Putamen (tissue), 1 donor: ENCODE results near the gene CEP57.
A peak's percentile ranks its signal among the peaks of the same experiment; 100 is the strongest.

Source experiments
- DNase-seq: peaks from one replicate; pipeline ENCODE4 v3.0.0-alpha.2; 2016; ENCODE audit warnings: low spot score

The CEP57 gene

DNA sequence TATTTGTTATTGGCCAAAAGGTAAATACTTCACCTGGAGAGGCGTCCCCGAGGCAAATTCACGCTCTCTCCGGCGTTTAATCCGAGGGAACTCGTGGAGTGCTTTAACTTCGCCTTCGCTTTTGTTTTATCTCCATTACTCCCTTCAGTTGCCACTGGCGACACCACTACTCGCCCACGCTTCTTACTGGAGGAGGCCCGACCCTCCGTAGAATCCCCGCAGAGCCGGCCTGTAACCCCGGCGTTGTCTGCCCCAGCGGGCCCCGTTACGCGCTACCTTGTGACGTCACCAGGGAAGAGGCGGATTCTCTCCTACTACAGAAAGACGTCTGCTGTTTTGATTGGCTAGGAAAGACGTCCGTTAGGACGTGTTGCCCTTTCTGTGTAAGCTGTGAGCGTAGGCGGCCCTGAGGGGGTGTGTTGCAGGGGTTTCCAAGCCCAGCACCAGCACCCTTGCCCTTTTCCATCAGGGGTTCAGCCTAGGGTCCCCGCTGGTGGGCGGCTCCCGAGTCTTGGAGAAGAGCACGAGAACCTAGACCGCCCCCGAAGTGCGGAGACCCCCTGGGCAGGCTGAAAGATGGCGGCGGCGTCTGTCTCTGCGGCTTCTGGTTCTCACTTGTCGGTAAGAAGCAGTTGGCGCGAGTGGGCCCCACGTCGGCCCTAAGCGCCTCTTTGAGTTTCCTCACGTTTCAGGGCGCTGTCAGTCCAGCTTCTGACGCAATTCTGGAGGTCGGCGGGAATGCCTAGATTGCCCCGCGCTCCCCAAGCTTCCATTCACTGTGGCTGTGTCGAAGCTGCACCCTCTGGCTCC lies at the start of gene CEP57:
TSS of gene CEP57 (plus strand) at position 376 of the 810 bp plus-strand sequence. CDS start at position 577, 201 bp downstream.
- peak; percentile 98 for DNase-seq

DNA sequence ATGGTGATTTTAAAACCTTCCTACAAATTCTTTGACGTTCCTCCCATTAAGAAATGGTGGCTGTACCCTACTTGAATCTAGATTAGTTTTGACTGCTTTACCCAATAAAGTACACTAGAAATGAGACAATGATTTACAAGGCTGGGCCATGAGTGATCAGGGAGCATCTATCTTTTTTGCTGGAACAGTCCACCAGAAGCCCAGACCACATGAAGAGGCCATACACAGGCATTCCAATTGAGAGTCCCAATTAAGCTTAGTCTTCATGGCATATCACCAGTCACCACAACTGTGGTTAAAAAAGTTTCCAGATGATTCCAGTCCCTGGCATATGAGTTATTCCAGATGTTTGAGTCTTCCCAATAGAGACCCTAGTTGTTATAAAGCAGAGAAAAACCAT lies 40.2 kb upstream of the CEP57 start:
- no peak for DNase-seq

DNA sequence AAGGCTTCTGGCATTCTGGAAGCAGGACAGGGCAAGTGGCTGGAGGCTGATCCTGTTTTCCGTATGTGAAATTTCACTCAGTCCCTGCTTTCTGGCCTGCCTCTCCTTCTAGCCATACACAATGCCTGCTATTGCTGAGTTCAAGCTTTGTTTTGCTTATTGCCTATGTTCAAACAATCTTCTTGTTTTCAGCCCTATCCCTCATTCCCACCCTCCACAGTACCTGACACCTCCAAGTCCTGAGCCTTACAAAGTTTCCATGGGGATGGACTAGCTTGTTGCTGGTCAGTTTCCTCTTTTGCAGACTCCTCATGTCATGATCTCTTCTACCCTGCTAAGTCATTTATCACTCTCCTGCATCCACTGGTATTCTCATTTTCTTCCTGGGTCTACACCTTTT lies 38.8 kb upstream of the CEP57 start:
- DNase-seq = no peak

DNA sequence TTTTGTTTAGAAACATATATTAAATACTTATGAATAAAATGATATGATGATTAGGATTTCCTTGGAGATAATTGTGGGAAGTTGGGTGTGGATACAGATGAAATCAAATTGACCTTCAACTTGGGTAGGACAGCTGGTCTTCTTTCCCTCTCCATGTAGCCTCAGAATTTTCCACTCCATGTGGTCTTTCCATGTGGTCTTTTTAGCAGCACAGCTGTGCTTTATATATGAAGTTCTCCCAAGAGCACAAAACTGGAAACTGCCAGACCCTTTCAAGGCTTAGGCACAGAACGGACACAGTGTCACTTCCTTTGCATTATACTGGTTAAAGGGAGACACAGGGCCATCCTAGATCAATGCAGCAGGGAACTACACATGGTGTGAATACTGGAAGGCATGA lies 29.4 kb upstream of the CEP57 start:
- DNase-seq = no peak

DNA sequence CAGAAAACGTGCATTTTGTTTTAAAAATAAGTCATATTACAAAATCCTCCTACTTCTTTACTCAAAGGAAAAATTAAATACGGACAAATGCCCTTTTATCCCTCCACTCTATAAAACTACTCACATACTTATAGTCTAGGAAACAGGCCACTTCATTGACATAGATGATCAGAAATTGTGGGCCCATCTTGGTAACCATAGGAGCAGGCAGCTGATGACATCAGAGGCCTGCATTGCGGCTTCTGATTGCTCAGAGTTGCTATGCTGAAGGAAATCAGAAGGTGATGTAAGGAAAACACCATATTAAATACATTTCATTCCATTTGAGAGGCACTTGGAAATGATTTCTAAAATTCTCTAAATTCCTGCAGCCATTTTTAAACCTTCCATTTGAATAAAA lies 27.8 kb upstream of the CEP57 start:
- no peak for DNase-seq

DNA sequence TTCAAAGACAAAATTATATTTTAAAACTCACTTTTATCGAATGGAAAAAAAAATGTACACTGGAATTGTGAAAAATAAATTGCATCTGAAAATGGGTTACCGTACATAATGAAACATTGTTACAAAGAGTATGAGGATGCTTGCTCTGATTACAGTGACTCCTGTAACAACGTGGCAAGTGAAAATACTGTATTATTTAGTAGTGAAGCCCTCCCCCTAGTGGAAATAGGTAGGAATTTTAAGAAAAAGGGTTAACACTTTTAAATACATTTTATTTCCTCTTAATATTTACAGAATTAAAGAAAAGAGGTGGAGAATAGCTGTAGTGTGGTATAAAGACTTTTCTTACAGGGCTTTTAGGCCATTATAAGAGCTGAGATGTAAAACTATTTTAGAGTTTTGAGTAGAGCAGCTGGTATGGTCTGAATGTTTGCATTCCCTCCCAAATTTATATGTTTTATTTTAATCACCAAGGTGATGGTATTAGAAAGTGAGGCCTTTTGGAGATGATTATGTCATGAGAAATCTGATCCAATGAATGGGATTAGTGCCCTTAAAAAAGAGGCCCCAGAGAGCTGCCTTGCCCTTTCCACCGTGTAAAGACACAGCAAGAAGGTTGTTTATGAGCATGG lies 25.9 kb upstream of the CEP57 start:
- peak; percentile 47 for DNase-seq

DNA sequence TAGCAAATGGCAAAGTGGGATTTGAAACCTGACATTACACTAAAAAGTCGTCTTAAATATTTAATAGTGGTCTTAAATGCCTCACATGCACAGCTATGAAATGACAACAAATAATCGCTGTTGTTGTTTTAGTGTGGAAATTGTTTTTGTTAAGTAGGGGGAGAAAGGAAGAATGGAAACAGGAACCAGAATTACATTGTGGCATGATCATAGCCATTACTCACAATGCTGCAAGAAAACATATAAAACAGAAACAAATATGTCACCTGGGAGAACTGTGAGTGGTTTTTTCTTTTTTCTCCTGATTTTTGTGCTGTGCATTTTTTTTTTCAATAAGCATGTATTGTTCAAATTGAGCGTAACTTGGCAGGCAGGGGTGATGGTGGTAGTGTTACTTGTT lies 23.6 kb upstream of the CEP57 start:
- DNase-seq = no peak

DNA sequence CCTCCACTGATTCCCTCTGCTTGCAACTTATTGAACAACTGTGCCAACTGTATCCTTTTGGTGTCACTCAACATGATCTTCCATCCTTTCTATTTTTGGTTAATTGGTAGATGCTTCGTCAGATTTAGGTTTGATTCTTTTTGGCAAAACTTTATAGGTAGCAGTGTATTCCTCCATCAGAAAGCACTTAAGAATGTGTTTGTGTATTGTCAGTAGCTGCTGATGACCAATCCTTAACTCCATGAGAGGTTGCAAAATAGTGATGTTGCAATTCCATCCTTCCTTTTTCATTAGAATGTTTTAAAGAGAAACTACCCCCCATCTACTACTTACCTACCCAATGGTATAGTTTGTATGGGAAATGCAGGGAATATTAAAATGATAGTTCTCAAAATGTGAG lies 22.8 kb upstream of the CEP57 start:
- no peak for DNase-seq

DNA sequence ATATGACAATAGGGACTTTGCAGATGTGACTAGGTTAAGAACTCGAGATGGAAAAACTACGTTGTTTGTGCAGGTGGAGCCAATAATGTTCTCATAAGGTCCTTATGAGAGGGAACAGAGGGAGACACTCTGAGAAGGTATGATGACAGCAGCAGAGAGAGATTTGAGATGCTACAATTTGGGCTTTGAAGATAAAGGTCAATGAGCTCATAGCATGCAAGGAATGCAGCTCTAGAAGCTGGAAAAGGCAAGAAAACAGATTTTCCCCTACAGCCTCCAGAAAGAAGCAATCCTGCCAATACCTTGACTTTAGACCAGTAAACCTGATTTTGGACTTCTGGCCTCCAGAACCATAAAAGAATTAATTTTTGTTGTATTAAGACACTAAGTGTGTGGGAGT lies 21.8 kb upstream of the CEP57 start:
- DNase-seq = no peak

DNA sequence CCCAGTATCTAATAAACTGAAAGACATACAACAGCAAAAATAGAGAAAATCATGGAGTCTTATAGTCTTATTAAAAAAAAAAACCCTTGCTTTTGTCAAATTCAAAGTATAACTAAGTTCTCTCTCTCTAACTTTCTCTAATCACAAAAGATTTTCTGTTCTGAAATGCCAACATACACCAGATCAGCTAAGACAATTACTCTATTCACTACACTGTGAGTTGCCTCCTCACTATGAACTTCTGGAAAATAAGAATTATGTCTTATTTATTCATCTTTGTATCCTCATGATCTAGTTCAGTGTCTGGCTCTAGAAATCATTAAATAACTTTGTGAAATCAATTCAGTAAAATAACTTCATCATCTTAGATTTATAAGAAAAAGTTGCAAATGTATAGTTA lies 13.4 kb upstream of the CEP57 start:
- DNase-seq = no peak

DNA sequence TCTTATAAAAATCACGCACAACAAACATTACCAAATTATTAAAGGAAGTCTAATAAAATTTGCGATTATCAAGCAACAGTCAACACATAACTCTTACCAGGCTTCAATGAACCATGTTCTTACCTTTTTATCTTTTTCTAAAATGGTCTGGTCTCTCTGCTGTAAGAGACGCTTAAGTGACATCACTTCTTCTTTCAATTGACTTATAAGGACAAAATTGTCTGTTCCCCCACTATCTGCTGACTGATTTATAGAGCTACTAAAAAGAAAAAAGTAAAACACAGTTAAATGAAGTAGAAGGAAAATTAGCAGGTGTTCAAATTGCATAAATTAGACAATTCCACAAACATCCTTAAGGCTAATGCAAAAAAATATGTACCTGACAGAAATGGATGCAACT lies 11.6 kb upstream of the CEP57 start:
- DNase-seq = no peak

DNA sequence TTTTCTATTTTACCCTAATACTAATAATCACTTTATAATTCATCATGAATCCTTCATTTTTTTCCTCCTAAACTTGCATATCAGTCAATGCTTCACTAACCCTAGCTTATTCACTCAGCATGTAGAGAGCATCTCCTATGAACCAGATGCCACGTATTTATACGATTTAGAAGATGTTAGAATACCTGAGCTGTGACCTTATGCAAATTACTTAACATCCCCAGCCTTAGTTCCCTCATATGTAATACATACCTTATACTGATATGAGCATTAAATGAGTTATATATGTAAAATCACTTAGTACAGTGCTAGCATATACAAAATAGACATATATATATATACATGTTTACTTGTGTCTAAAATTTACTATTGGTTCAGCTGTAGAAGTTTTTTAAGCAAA lies 9.8 kb upstream of the CEP57 start:
- DNase-seq = no peak

DNA sequence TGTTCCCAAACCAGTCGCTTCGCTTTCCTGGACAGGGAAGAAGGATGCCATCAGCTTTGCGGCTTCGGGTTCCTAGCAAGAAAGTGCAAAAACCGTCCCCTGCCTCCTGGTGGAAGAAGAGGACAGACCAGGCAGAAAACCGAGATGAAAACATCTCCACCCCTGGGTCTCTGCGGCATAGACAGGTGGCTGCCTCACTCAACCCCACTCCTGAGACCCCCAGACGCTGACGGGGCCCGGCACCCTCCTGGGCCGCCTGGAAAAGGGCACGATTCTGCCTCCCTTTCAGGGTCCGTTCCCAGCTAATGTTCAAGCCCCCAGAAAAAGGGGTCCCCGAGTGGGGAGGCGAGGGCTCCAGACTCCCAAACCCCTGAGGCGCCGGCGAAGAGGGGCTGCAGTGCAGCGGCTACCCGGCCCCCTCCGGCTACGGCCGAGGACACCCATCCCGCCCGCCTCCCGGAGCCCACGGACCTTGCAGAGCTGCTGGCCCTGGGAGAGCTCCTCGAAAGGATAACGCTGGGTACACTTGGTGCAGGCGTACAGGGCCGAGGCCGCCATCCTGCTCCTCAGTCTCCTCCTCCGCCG lies 1.3 kb upstream of the CEP57 start:
- DNase-seq = peak; percentile 20

DNA sequence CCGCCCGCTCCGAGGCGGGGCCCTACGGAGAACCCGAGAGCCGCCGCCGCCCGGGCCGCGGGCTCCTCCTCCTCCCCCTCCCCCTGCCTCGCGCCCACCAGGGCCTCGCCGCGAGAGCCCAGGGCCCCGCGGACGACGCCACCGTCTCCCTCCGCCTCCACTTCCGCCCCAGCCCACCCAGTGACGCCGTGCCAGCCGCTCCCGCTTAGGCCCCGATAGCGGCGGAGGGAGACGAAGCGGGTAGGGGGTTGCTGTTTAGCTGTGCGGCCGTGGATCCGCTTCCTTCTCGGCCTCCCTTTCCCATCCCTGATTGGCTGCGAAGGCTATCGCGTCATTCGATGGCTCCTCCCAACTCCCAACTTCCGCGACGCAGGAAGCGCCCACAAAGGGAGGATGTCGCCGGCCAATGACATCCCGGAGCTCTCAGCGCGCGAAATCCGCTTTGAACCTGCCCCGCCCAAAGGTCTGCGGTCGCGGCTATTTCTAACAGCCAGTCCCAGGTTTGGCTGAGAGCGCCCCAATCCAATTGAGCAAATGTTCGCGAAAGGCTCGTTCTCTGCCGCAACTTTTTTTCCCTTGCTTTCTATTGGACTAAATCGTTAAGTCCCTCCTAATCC lies 684 bp upstream of the CEP57 start, which contains the start of gene FAM76B:
TSS of gene FAM76B (minus strand) at position 277 of the 617 bp plus-strand sequence. CDS start 304 bp downstream, outside the sequence.
- peak; percentile 99 for DNase-seq

DNA sequence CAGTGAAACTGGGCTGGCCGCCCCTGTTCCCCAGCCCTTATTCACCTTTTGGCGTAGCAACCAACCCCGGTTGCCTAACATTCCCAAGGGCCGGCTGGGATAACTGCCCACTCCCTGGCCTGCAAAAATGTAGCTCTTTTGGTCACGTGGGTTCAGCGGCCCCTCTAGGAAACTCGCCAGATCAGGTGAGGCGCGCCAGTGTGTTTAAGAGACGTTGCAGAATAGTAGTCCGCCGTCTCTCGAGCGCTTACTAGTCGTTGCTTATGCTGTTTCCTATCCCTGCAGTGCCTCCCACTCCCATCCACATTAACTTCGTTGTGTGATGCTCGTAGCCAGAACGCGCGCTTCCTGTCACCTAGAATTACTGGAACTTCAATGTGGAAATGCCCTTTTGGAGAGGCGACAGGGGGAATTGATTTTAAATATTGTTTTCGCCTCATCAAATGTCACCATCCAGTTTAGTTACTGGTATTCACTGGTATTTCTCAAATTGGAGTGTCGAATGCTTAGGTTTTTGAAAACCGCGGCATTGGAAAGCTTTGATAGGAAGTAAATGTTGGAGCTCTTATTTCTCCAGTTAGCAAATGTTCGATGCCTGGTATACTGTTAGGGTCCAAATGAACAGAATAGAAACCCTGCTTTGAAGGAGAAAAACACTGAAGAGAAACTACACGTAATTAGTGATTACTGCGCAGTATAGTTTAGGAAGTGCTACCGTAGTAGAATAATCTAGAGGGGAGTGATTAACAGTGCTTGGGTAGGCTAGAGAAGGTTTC lies 823 bp downstream of the CEP57 start:
- peak; percentile 53 for DNase-seq

DNA sequence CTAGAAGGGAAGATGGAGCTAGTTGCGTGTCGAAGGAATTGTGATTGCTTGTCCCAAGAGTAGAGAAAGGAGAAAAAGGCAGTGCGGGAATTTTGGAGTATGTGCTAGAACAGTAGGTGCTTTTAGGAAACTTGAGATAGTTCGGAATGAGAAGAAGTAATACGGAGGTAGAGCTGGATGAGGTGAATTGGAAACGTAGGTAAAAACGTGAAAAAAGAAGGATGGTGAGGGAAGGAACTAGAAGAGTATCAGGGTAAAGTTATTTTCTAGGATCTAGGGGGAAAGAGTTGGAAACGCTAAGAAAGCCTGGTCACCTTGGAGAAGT lies 1.4 kb downstream of the CEP57 start:
- no peak for DNase-seq

DNA sequence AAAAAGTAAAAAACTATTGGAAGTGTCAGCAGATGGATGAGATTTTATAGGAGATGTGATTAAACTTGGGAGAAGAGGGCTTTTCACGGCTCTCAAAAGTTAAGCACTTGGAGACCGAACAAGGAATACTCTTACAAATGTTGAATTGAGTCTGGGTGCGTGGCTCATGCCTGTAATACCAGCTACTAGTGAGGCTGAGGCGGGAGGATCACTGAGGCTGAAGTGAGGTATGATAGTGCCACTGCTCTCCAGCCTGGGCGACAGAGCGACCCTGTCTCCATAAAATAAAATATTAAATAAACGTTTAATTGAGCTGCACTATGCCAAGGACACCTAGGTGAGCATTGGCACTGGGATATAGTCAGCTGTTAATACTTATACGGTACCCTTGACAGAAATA lies 1.9 kb downstream of the CEP57 start:
- DNase-seq = no peak

DNA sequence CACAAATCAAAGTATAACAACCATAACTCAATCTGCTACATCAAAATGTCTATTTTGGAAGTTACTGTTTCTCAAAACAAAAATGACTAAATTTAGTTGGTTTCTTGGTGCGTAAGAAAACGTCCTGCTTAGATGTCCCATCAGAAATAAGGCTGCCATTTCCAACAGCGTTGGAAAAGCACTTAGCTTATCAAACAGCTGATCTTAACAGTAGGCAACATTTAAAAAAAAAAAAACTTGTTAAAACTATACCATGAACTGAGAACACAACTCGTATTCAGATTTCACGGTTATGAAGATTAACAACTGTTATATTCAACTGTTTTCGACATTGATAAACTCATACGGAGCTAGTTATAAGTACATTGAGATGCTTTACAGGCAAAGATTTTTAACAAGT lies 2.4 kb downstream of the CEP57 start:
- no peak for DNase-seq

DNA sequence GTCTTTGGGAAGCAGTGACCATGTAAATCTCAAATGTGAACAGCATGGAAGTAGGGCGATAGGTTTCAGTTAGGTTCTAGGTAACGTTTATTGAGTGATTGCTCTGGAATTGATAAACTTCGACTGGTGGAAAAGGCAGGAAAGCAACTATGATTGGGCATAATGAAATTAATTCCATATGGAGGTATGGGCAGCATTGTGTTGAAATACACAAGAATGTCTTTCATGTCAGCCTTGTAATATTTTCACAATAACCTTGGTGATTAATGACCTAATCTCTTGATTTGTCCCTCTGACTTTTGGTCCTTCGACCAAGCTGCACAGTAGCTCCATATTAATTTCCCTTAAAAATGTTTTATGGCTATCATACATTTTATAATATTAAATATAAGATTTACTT lies 2.8 kb downstream of the CEP57 start:
- DNase-seq = no peak

DNA sequence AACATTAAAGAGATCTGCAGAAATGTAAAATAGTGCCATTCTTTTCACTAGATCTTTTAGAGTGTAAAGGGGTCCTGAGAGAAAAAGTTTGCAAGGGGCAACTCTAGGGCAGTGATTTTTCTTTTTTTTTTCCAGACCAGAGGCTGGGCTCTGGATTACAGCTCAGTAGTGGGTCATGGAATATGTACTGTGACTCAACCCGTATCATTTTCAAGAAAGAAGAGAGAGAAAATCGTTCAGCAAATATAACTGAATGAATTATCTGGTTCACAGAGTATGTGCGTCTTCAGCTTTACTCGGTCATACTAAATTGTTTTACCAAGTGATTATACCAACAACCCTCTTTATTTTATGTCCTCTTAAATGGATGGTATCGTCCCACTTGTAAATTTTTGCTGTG lies 3.8 kb downstream of the CEP57 start:
- no peak for DNase-seq

DNA sequence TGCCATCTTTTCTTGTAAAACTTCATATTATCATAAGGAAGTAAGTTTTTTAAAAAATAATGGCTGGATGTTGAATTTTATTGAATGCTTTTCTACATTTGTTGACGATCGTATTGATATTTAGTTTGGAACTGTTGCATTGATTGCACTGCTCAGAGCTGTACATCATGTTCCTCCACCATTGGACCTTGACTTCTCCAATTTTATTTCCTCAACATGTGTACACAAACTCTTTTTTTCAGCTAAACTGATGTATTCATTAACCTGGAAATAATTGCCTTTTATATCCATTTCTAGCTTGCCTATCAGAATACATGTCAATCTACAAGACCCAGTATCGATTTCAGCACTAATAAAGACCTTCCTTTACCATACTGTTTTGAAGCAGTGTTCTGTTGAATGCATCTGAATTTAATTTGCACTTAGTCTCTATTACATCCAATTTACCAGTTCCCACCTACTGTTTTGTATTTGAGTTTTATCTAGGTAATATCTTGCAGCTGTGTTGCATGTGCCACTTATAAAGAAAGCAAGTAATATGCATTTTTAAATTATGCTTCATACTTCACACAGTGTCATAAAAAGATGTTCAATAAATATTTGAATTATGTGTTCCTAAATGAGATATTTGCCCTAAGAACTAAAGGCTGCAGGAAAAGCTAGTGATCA lies 5.5 kb downstream of the CEP57 start:
- DNase-seq = no peak

DNA sequence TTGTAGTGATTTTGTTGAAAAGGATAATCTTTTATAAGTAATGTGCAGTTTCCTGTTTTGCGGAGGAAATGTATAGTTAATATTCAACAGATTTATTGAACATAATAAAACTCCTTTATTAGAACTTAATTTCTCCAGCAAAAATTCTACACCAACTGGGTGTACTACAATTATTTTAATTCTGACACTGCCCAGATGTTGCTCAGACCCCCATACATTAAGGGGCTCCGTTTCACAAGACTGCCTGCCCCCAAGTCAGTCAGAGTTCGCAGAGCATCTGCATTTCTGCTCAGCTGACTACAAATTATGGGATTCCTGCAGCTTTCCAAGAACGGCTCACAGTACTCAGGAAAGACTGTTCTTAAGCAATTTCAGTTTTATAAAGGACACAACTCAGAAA lies 6.2 kb downstream of the CEP57 start:
- no peak for DNase-seq
